Uterus (tissue), 4 donors: ENCODE results near the gene SVIL. TPM values are rescaled to one million over a fixed set of nuclear protein-coding genes. Genes with fewer than 3 reads are reported as not detected.

Experiments used
- DNase-seq, 2 donors: peaks; one replicate each; pipeline ENCODE4 v3.0.0-alpha.2; 2019 to 2020
- H3K27ac ChIP-seq, 2 donors: fragments of 200-600 bp; sonication (generic); 1 replicate in 1 of 2; 2 replicates in 1 of 2; pipeline ENCODE4 v1.5.1; 2016 to 2018
- H3K27me3 ChIP-seq, 2 donors: fragments of 200-600 bp; sonication (generic); one replicate each; pipeline ENCODE4 v1.5.1; 2018 to 2019; ENCODE audit warnings: control low read depth in 1 of 2
- H3K36me3 ChIP-seq, 2 donors: fragments of 200-600 bp; sonication (generic); one replicate each; pipeline ENCODE4 v1.5.1; 2019; ENCODE audit warnings: control low read depth in 1 of 2
- H3K4me1 ChIP-seq, 2 donors: fragments of 200-600 bp; sonication (generic); one replicate each; pipeline ENCODE4 v1.5.1; 2018 to 2019; ENCODE audit warnings: control low read depth in 1 of 2
- H3K4me3 ChIP-seq, 2 donors: fragments of 200-600 bp; sonication (generic); 1 replicate in 1 of 2; 2 replicates in 1 of 2; pipeline ENCODE4 v1.5.1; 2018 to 2019; ENCODE audit warnings: mild to moderate bottlenecking in 1 of 2
- H3K9me3 ChIP-seq, 2 donors: fragments of 200-600 bp; sonication (generic); one replicate each; pipeline ENCODE4 v1.5.1; 2019; ENCODE audit warnings: control low read depth in 1 of 2
- POLR2A ChIP-seq, 2 donors: fragments of 450-650 bp; IDR thresholded peaks; one replicate each; pipeline ENCODE4 v1.6.1; 2016; ENCODE audit warnings: antibody characterized with exemption in 2 of 2, mild to moderate bottlenecking in 1 of 2, moderate library complexity in 1 of 2
- intact Hi-C: fragments of 100-400 bp; cut with DNase I; formaldehyde crosslinking; loops from one replicate; pipeline ENCODE4 v1.15.1; 2023; ENCODE audit warnings: low total_unique reads
- total RNA-seq, 4 donors: library from RNA; depleted of rRNA in 3 of 4; stranded (reverse); fragments of >200 nt in 3 of 4; gene quantifications; one replicate each; pipeline versions ENCODE4 v1.1.0 to v1.2.4, GENCODE V29; 2014 to 2023
- TF ChIP-seq, protein P1 (sequence below), 4 experiments: fragments of 200-600 bp in 2 of 4; fragments of 450-650 bp in 2 of 4; sonication (generic) in 2 of 4; IDR thresholded peaks; one replicate each; pipeline ENCODE4 v1.5.1; 2016 to 2019; ENCODE audit warnings: antibody characterized with exemption in 4 of 4, mild to moderate bottlenecking in 2 of 4, moderate library complexity in 1 of 4
- donor health status: DM: yes; HTN: yes; CAD: no.

Gene SVIL
- total RNA-seq, 4 donors from 2014 or later: 108 to 316 (median 209) TPM

DNA sequence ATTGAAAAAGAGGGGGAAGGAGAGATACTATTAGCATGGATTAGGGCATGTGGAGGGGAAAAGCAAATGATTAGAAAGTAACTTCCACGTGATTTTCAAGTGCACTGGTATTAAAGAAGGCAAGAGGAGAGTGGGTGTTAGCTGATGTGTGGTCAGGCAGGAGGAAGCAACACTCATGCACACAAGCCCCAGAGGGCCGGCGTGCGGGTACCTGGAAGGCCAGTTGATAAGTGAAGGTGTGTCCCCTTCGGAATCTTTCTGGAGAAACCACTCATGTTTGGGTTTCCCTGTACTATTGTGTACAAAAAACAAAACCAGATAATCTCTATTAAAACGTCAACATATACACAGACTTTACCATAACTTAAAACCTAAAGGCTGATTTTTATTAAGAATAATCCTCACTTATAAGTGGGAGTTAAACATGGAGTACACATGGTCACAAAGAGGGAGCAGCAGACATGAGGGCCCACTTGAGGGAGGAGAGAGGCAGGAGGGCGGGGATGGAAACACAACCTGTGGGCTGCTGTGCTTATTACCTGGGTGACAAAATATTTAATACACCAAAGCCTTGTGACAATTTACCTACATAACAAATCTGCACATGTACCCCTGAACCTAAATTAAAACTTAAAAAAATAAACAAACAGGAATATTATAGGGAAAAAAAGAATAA is 98.9 kb downstream of the SVIL start:
- no peak overlapping the region for H3K4me3 ChIP-seq
- intact Hi-C loops: no loop called here
- TF ChIP-seq POLR2A (IDR thresholded peaks at IDR 0.05): no peak
- TF ChIP-seq, protein P1, sequence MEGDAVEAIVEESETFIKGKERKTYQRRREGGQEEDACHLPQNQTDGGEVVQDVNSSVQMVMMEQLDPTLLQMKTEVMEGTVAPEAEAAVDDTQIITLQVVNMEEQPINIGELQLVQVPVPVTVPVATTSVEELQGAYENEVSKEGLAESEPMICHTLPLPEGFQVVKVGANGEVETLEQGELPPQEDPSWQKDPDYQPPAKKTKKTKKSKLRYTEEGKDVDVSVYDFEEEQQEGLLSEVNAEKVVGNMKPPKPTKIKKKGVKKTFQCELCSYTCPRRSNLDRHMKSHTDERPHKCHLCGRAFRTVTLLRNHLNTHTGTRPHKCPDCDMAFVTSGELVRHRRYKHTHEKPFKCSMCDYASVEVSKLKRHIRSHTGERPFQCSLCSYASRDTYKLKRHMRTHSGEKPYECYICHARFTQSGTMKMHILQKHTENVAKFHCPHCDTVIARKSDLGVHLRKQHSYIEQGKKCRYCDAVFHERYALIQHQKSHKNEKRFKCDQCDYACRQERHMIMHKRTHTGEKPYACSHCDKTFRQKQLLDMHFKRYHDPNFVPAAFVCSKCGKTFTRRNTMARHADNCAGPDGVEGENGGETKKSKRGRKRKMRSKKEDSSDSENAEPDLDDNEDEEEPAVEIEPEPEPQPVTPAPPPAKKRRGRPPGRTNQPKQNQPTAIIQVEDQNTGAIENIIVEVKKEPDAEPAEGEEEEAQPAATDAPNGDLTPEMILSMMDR (IDR thresholded peaks at IDR 0.05): no peak
- no peaks in the 10 kb centered on the region for H3K9me3 ChIP-seq
- peak overlapping the region; percentile 67 to 81 for H3K27ac ChIP-seq
- no peaks in the 10 kb centered on the region for H3K36me3 ChIP-seq
- H3K27me3 ChIP-seq: no peaks in the 10 kb centered on the region
- no peak for DNase-seq
- H3K4me1 ChIP-seq: peaks cover 0 to 10% of the 10 kb centered on the region in 2 donors

DNA sequence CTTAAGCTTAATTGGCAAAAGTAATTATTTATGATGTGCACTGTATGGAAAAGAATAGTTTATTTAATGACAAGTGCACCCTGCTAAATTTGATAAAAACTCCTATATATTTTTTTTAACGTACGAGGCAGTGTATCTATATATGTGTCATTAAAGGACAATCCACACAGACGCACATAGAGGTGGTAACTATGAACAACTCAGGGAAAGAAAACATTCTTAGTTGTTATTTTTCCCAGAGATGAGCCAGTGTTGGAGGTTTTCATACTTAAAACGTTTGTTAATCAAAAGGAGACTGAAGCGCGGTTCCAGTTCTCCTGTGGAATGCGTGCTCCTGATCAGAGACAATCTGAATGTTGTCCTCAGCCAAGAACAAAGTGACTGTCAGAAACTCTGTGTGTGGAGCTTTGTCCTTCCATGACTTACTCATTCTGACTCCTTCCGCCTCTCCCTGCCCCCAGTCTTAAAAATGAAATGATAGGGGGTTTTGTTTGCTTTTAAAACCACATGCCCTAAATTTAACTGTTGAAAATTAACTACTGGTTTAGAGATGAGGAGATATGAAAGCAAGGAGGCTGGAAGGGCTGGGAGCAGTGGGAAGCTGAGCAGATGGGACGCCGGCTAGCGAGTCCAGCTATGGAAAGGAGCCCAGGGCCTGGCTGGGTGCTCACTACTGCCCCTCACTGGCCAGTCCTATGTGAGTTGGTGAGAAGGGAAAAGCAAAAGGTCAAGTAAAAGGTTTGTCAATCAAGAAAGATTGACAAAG is 99.6 kb downstream of the SVIL start:
- no peaks in the 10 kb centered on the region for H3K9me3 ChIP-seq
- no peak for TF ChIP-seq POLR2A (IDR thresholded peaks at IDR 0.05)
- TF ChIP-seq, protein P1 (IDR thresholded peaks at IDR 0.05): peak; percentile 22 to 46 (median 33)
- H3K4me1 ChIP-seq: peaks cover 0 to 10% of the 10 kb centered on the region in 2 donors
- H3K4me3 ChIP-seq: no peak overlapping the region
- H3K27me3 ChIP-seq: no peaks in the 10 kb centered on the region
- H3K36me3 ChIP-seq: no peaks in the 10 kb centered on the region
- H3K27ac ChIP-seq: peak overlapping the region; percentile 67 to 81
- peak; percentile 55 to 66 for DNase-seq
- intact Hi-C loops: no loop called here

DNA sequence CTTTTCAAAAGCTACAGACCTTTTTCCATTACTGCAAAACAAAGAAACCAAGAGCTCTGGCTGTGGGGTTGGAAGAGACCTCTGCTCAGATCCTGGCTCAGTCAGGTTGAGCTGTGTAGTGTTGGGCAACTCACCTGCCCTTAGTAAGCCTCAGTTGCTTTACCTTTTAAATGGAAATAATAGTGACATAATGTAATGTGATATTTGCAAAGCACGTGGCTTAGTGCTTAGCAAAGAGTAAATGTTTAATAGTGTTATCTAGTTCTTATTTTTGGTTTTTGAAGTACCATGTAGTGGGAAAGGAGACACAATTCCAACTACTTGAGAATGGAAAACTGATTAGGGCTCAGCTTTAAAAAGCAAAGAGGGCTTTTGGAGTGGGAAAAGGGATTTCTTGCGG is 100.2 kb downstream of the SVIL start:
- Histone ChIP-seq H3K36me3 (no peaks in the 10 kb centered on the region), H3K27me3 (no peaks in the 10 kb centered on the region), H3K4me1 (peaks cover 0 to 10% of the 10 kb centered on the region in 2 donors), H3K9me3 (no peaks in the 10 kb centered on the region), H3K4me3 (no peak overlapping the region), H3K27ac (peak overlapping the region; percentile 67 to 81)
- TF ChIP-seq, protein P1 (IDR thresholded peaks at IDR 0.05): no peak
- no peak for TF ChIP-seq POLR2A (IDR thresholded peaks at IDR 0.05)
- DNase-seq: no peak
- intact Hi-C loops: no loop called here

DNA sequence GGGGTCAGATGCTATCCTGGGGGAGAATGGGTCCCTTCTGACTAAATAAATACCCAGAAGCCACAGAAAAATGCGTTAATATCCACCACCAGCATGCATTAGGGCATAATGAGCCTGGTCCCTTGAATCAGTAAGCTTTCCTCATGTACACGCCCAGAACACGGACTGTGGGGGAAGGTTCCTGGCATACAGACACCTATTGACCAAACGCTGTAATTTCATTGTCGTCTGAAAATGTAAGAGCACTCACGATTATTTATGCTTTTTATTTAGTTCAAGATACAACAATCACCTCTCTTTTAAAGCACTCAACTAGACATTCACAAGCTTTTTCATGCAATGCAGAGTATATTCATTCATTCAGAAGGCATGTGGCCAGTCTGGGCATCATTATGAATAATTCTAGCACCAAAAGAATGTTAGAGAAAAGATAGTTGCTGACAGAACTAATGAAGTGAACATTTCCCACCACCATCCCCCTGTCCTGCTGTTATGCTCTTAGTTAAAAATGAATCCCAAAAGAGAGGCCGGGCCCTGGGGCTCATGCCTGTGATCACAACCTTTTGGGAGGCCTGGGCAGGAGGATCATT is 101.0 kb downstream of the SVIL start:
- H3K4me3 ChIP-seq: no peak overlapping the region
- no peak for TF ChIP-seq POLR2A (IDR thresholded peaks at IDR 0.05)
- TF ChIP-seq, protein P1 (IDR thresholded peaks at IDR 0.05): no peak
- H3K27ac ChIP-seq: peak overlapping the region; percentile 67 to 81
- no peak for DNase-seq
- no peaks in the 10 kb centered on the region for H3K9me3 ChIP-seq
- H3K4me1 ChIP-seq: peaks cover 0 to 10% of the 10 kb centered on the region in 2 donors
- intact Hi-C loops: no loop called here
- H3K27me3 ChIP-seq: no peaks in the 10 kb centered on the region
- no peaks in the 10 kb centered on the region for H3K36me3 ChIP-seq

DNA sequence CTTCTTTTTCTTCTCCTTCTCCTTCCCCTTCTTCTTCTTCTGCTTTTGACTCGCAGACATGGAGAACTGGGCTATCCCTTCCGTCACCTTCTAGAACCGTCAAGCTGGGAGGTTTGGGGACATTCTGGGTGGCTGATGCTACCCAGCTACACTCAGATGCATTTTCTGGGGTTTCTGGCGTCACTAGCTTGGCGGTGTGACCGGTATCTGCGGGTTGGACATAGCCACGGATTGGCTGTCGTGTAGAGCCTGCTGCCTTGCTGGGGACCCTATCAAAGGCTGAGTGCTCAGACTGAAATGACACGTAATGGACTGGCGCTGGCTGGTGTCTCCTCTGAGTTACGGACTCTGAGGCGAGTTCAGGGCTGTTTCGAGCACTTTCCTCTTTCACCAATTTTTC is 101.7 kb downstream of the SVIL start:
- Histone ChIP-seq H3K36me3 (no peaks in the 10 kb centered on the region), H3K9me3 (no peaks in the 10 kb centered on the region), H3K4me1 (peaks cover 0 to 10% of the 10 kb centered on the region in 2 donors), H3K4me3 (no peak overlapping the region), H3K27me3 (no peaks in the 10 kb centered on the region), H3K27ac (no peak overlapping the region)
- intact Hi-C loops: no loop called here
- DNase-seq: no peak
- TF ChIP-seq, protein P1 (IDR thresholded peaks at IDR 0.05): no peak
- no peak for TF ChIP-seq POLR2A (IDR thresholded peaks at IDR 0.05)
